Activated CD4-positive, CD25-positive, alpha-beta regulatory T cell treated with anti-CD3 and anti-CD28 coated beads, Interleukin-2, amount 50 U/mL, for 72 hours (primary cell): ENCODE measurements around the gene OTOGL.
"Not testable (repeated sequence)": the region's sequence is repeated elsewhere in the genome, so short reads cannot be mapped to it uniquely, and the experiment has no call there.

ENCODE experiments used
- DNase-seq: peaks from one replicate; pipeline ENCODE4 v3.0.0; 2021

OTOGL gene

DNA sequence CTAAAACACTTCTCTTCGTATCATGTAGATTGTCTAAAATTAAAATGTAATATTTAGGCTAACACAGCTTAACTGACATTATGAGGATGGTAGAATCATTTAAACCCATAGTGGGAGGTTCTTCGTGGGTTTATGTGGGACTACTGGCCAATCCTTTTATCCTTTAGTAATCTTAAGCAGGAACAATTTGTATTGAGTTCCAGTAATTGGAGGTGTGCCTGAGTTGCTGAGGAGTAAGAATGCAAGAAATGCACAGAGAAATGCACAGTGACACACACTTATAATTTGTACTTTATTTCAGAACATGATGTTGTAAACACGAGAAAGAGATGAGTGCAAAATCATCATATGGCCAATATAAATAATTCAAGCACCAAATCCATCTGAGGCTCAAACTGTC lies 22.3 kb downstream of the OTOGL start:
- DNase-seq, result no peak

DNA sequence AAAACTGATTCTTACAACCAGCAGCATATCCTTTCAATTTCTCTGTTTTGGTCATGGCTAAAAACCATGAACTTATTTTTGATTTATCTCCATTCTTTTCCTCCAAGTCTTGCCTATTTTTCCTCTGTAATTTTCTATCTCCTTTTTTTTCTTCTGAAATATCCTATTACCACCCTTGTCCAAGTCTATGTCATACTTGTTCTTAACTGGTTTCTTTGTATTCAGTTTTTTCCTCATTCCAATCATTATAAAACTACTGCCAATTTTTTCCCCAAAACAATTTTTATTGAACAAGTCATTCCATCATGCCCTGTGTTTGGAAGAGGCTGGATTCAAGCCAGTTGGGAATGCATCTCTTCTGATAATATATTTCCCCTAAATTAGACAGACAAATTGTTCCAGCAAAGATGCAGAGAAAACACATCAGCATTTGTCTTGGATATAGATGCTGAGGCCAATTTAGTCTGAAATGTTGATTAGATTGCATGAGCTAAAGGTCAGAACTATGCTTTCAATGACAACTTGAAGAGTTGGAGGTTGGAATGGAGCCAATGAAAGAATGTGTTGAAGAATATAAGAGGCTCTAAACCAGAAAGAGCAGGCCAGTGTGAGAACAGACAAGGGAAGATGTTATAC lies 30.7 kb downstream of the OTOGL start:
- DNase-seq, result no peak

DNA sequence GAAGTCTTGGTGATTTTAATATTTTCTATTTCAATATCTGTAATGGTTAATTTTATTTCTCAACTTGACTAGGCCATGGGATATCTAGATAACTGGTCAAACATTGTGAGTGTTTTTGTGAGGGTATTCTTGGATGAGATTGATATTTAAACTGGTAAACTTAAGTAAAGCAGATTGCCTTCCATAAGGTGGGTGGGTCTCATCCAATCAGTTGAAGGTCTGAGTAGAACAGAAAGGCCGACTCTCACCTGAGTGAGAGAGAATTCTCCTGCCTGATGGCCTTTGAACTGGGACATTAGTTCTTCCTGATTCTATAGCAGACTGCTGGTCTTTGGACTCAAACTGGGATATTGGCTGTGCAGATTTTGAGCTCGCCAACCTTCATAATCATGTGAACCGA lies 36.3 kb downstream of the OTOGL start:
- no peak for DNase-seq

DNA sequence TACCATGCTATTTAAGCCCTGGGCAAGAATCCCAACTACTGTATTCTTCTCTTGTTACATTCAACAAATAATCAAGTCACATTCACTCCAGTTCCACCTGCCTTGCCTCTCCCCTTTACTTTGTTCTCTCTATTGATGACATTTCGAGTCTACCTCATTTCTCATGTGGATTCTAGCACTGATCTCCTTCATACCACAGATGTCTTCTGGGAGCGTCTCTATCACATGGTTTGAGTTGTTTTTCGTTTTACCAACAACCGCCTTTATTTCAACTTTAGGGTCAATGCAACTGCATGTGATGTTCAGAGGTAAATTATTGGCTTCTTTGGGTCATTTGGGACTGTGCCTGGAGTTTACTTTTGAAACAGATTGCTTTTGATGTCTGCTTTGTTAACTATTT lies 40.7 kb downstream of the OTOGL start:
- no peak for DNase-seq

DNA sequence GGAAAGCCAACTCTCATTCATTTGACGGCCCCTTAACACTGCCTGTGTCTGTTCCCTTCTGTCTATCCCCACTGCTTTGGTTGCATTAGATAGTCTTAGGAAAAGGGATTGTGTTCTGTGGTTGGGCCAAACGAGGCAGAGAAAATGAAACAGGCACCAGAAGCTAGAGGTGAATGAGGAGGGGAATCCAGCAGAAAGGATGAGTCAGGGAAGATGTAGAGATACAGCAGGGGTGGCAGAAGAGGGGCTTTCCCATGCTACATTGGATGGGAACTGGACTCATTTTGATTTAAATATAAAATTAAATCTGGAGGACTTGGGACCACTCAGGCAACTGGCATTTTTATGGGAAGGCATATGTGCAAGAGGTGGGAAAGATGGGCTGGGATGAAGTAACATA lies 43.3 kb downstream of the OTOGL start:
- no peak for DNase-seq

DNA sequence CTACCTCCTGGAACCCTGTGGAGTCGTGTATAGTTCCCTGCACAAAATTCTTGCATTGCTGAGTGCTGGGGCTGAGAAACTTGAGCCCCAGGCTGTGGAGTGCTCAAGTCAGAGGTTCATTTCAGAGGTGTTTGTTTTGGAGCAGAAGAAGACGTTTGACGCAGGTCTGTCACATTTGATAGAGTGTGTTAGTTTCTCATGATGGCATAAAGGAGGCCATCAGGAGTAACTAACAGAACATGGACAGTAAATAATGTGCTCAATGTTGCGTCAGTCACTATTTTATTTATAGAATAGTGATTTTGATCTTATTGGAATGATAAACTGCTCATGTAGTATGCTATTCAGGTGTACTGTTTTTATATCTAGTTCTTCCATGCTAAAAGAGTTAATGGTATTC lies 44.2 kb downstream of the OTOGL start:
- DNase-seq, result no peak

DNA sequence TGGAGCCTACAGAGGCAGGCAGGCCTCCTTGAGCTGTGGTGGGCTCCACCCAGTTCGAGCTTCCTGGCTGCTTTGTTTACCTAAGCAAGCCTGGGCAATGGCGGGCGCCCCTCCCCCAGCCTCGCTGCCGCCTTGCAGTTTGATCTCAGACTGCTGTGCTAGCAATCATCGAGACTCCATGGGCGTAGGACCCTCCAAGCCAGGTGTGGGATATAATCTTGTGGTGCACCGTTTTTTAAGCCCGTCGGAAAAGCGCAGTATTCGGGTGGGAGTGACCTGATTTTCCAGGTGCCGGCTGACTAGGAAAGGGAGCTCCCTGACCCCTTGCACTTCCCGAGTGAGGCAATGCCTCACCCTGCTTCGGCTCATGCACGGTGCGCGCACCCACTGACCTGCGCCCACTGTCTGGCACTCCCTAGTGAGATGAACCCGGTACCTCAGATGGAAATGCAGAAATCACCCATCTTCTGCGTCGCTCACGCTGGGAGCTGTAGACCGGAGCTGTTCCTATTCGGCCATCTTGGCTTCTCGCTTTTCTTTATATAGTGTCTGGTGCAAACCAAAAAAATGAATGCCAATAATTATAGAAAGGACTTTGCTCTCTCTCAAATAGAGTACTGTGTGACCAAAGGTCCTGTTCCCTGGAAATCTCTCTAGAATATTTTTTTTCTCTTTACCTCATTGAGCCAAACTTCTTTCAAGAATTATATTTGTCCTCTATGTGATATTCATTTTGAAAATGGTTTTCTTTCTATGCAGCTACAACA lies 50.4 kb downstream of the OTOGL start:
- DNase-seq, result not testable (repeated sequence)

DNA sequence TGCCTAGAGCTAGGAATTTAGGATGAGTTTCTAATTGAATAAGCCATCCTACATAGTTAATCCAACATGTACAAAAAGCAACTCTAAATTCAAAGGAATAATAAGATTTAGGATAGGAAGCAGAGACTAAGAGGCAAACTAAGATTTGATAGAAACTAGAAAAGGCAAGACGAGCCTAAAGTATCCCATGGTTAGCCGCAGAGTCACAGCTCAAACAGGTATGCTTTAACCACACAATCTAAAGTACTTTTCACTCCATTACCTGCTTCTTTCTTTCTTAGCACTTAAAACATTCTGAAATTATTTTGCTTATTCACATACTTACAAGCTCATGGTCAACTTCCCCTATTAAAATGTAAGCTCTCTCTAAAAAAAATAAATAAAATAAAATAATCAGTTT lies 51.8 kb downstream of the OTOGL start:
- no peak for DNase-seq

DNA sequence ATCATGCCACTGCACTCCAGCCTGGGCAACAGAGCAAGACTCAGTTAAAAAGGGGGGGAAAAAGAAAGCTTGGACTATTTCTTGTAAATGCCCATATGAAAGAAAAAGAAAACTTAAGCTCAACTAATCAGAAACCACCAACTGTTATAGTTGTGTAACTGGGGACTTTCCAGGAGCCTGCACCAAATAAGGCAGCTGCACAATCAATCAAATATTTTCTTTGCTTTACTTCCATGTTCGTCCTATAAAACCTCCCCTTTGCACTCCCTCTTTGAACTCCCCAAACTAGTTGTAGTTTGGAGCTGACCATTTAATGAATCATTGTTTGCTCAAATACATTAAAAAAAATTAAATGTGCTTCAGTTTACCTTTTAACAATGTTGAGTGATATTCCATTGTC lies 54.9 kb downstream of the OTOGL start:
- no peak for DNase-seq

DNA sequence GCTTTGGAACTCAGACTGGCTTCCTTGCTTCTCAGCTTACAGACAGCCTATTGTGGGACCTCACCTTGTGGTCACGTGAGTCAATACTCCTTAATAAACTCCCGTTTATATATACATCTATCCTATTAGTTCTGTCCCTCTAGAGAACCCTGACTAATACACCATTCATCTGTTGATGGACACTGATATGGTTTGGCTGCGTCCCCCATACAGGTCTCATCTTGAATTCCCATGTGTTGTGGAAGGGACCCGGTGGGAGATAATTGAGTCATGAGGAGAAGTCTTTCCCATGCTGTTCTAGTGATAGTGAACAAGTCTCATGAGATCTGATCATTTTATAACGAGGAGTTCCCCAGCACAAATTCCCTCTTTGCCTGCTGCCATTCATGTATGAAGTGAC lies 57.0 kb downstream of the OTOGL start:
- DNase-seq, result no peak

DNA sequence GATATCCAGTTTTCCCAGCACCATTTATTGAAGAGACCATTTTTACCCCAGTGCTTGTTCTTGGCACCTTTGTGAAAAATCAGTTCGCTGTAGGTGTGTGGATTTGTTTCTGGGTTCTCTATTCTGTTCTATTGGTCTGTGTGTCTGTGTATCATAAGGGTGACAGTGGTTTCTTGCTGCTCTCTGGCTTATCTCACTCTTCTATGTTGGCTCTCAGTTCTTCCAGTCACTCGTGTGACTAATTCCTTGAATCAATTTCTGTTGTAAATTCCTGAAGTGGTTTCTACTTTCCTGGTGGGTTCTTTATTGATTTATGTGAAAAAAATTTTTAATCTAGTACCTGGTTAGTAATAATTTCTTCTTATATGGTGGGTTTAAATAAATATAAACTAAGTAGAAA lies 58.3 kb downstream of the OTOGL start:
- DNase-seq, result no peak

DNA sequence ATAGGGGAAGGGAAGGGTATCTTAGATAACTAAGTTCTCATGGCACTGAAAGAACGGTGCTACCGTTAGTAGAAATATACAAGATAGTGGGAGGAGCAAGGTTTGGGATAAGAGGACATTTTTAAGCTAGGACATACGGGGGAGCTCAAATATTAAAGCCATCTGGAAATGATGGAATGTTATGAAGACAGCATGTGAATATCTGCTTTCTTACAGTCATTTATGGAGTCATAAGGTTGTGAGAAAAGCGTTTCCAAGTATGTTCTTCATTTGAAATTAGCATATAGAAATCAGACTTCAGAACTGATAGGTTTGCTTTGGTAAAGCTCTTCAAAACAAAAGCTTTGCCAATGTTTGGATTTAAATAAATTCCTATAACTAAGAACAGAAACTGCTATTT lies 62.3 kb downstream of the OTOGL start:
- DNase-seq, result no peak

DNA sequence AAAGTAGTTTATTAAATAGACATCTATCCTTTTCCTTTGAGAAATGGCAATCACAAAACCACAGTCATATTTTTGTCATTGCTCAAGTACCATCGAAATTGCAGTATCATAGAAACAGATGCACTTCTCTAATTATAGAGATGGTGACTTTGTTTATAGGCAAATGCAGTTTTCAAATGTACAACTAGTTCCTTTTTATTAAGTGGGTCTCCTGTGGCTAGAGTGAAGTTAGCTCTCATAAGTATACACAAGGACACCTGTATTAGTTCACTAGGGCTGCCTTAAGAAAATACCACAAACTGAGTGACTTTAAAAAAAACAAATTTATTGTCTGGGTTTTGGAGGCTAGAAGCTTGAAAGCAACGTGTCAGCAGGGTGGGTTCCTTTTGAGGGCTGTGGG lies 62.8 kb downstream of the OTOGL start:
- DNase-seq, result no peak

DNA sequence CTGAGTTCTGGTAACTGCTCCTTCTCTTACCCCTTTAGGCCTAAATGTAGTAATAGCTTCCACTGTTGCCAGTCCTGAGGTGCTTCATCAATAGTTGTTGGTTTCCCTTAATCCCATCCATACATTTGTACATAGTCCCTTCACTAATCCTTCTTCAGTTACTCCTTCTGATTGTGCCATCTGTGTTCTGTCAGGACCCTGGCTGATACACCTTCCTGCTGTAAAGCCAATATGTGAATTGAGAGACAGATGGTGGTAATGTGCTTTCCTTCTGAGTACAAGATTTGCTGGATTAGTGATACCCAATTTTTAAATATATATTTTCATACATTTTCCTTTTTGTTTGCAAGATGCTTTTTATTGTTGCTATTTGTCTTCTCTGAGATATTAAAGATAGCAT lies 66.4 kb downstream of the OTOGL start:
- DNase-seq, result no peak

DNA sequence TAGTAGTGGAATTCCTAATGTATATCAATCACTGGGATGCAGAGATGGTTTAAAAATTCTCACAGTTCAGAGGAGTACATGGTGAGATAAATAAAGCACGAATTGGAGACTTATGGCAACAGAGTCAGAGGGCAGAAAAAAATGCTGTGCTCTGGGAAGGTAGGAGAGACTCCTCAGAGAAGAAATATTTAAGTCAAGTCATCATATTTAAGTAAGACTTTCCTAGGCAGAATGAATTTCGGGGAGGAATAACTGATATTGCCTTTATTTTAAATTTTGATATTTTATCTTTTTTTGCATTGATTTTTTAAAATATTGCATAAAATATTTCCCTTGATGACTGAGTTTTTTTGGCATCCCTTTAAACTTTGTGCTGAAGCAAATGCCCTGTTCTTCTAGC lies 67.4 kb downstream of the OTOGL start:
- no peak for DNase-seq

DNA sequence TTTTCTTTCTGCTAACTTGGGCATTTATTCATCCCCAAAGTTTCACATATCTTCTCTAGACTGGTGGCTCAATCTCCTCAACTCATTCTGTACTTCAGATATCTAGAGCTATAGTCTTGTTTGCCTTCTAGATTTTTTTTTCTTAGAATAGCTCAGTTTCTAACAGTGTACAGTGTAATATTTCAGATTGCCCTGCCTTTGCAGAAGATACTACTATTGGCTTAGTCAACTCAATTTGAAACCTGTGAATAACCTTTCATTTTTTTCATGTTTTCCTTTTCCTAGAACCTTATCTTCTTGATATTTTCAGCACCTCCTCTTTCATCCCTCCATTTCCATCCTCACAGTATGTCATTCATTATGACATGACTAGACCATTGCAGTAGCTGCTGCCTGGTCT lies 69.6 kb downstream of the OTOGL start:
- DNase-seq, result no peak

DNA sequence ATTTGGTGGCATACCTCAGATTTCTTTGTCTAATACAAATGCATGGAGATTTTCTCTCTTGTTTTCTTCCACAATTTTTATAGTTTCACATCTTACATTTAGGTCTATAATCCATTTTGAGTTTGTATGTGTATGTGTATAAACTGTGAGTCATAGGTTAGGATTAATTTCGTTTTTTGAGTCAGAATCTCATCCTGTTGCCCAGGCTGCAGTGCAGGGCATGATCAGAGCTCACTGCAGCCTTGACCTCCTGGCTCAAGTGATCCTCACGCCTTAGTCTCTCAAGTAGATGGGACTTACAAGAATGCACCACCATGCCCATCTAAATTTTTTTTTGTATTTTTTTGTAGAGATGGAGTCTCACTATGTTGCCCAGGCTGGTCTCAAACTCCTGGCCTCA lies 71.6 kb downstream of the OTOGL start:
- DNase-seq, result no peak

DNA sequence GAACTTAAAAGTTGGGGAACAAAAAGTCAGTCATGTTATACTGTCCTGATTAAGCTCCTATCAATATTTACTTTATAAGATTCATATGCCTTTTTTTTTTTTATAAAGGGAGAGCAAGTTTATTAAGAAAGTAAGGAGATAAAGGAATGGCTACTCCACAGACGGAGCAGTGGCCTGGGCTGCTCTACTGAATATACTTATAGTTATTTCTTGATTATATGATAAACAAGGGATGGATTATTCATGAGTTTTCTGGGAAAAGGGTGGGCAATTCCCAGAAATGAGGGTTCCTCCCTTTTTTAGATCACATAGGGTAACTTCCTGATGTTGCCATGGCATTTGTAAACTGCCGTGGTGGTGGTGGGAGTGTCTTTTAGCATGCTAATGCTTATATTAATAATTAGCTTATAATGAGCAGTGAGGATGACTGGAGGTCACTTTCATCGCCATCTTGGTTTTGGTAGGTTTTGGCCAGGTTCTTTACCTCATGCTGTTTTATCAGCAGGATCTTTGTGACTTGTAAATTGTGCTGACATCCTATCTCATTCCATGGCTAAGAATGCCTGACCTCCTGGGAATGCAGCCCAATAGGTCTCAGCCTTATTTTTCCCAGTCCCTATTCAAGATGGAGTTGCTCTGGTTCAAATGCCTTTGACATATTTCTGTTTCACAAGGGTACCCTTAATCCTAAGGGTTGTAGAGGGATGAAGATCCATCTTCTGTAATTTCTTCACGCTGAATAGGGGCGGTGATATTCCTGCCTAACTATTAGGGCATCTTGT lies 73.9 kb downstream of the OTOGL start:
- no peak for DNase-seq

DNA sequence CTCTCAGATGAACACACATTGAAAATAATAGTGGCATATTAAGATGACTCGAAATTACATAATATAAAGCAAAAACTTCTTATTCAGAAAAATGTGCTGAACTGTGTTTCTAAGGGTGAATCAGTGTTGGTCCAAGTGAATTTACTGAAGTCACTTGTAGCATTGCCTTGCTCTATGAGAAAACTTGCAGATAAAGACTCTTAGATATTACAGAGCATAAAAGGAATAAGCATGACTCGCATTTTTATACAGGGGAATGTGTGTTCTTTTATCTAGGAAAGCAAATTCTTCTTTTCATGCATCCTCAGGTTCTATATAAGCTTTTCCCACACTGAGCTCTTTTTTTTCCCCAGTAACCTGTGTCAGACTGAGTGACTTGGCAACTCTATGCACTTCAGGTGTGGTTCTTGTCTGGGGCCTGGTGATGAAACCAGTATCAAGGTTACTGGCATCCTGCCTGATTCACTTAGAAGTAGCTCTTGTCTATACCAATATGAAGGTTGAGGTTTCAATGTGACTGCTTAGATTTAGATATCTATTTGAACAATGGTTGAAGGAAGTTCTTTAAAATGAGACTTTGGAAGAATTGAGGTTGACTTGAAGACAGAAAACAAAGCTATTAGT lies 76.1 kb downstream of the OTOGL start:
- DNase-seq, result no peak

DNA sequence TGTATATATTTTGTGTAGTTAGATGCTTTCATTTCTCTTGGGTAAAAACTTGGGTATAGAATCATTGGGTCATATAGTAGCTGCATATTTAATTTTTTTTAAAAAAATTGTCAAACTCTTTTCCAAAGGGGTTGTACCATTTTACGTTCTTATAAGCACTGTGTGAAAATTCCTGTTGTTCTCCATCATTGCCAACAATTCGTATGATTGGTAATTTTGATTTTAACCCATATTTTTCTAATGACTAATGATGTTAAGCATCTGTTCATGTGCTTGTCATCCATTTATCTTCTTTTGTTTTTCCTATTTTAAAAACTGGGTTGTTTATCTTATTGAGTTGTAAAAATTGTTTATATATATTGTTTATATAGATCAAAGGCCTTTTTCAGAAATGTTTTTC lies 77.4 kb downstream of the OTOGL start:
- no peak for DNase-seq

DNA sequence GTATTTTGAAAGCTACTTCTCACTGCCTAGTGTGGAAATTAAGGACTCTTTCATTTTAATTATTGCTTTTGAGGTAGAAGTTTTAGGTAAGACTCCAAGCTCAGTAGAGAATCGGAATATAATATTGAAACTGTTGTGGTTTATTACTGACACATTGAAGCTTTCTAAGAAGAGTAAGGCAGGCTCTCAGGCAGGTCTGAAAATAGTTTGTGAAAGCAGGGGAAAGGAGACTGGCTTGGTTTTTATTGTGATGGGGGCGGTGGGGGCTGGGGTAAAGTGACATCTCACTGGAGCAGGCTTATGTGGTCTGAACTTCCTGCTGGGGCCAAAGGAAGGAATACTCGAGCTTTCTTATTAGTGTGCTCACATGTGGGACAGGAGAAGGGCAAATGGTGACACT lies 79.5 kb downstream of the OTOGL start:
- DNase-seq, result no peak

DNA sequence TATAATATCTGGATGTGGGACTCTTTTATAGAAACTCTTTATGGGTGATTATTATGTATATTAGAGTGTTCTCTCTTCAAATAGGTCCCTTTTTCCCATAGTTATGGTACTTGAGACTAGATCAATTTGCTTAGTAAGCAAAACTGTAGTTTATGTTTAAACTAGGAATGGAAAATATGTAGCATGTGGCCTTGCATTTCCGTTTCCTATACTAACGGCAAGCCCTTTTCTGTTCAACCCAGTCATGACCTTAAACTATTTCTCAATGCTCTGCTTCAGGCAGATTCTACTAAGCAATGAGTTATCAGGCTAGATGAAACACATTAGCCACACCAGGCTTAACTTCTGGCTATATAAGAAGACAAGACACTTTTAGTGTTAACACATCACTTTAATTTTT lies 84.6 kb downstream of the OTOGL start:
- DNase-seq, result no peak

DNA sequence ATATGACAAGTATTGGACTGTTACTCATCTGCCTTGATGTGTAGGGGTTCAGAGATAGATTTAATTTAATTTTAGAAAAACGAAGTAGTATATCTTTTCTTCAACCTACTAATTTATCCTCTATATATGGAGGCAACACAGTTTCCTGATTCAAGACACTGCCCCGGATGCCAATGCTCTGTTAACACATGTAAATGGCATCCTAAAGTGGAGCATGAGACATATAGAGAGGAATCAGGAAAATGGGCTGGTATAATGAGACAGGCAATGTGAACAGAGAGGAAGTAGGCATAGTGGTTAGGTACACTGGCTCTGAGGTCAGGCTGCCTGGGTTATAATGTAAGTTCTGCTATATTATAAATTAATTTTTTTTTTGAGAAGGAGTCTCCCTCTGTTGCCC lies 85.6 kb downstream of the OTOGL start:
- DNase-seq, result no peak

DNA sequence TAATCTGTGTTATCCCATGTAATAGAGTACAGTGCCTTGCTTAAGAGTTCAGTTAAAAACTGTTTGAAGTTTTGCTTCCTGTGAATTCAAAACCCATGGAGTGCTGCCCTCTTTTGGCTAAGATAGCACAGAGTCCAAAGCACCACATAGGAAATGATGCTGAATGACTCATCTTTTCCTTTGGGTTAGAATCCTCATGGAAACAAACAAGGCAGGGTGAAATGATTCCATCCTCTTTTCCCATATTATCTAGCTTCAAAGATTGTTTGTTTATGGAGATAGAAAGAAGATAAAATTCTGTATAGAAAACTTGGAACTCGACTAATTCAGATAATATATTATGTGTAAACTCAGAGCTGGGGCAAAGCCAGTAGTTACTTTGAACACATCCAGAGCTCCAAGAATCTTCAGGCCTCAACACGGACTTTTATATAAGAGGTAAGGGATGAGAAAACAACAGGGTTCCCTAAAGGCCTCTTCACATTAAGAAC lies 87.4 kb downstream of the OTOGL start:
- no peak for DNase-seq
